ENCODE results near the gene KIFC3. TPM values are rescaled to one million over a fixed set of nuclear protein-coding genes. Genes with fewer than 3 reads are reported as not detected.

Gene KIFC3
- total and polyA plus RNA-seq, 2 of the 13 experiments (the other 11 are each of a cell fraction or from before 2014, with no cell fraction given): 42.1 to 45.3 TPM

GRCh38 chr16:57734308-57734924, 67.9 kb downstream of the KIFC3 start (continued):
- TF ChIP-seq ZNF20 (CRISPR knock-in tag; IDR thresholded peaks at IDR 0.05) (no peak), MTERF4 (CRISPR knock-in tag; IDR thresholded peaks at IDR 0.05) (peak; percentile 79; the same call in 1 of the 2 replicates), NR3C1 (CRISPR knock-in tag; IDR thresholded peaks at IDR 0.05) (no peak), ZNF572 (CRISPR knock-in tag; IDR thresholded peaks at IDR 0.05) (0 out of 2 replicates have a peak, but pooled peaks have one; percentile 38), ZSCAN31 (CRISPR knock-in tag; IDR thresholded peaks at IDR 0.05; ENCODE audit: low read depth) (no peak), REL (CRISPR knock-in tag; conservative IDR thresholded peaks at IDR 0.05) (no peak), TBL1XR1 (IDR thresholded peaks at IDR 0.05; ENCODE audit: borderline replicate concordance, low read length, partially characterized antibody) (peak; percentile 21), YEATS2 (CRISPR knock-in tag; IDR thresholded peaks at IDR 0.05; ENCODE audit: borderline replicate concordance) (no peak), THRA (CRISPR knock-in tag; IDR thresholded peaks at IDR 0.05; ENCODE audit: borderline replicate concordance) (peak; percentile 23; the same call in 1 of the 2 replicates), MBNL3 (CRISPR knock-in tag; conservative IDR thresholded peaks at IDR 0.05) (0 out of 2 replicates have a peak, but pooled peaks have one; percentile 25), GRHL1 (CRISPR knock-in tag; conservative IDR thresholded peaks at IDR 0.05) (no peak), MEIS2 (CRISPR knock-in tag; IDR thresholded peaks at IDR 0.05) (0 out of 2 replicates have a peak, but pooled peaks have one; percentile 6), ZNF335 (CRISPR knock-in tag; IDR thresholded peaks at IDR 0.05) (no peak), RBM22 (optimal IDR thresholded peaks at IDR 0.05; ENCODE audit: low read length) (no peak), MIER2 (CRISPR knock-in tag; IDR thresholded peaks at IDR 0.05) (peak; percentile 42; the same call in 1 of the 2 replicates), ZBTB40 (IDR thresholded peaks at IDR 0.05) (no peak), ZBTB40 (CRISPR knock-in tag; IDR thresholded peaks at IDR 0.05) (peak; percentile 71; the same call in 1 of the 2 replicates)

All from HepG2 (cell line).